Mesenchymal stem cell (in vitro differentiated cells and primary cell): ENCODE data around the gene VCX2.

Source experiments
- DNase-seq: peaks from one replicate; pipeline ENCODE4 v3.0.0-alpha.2; 2013
- H2AFZ ChIP-seq: one replicate; pipeline ENCODE4 v1.6.1; 2013; ENCODE audit warnings: low read depth, mild to moderate bottlenecking, control low read depth, inconsistent platforms, low read length, moderate library complexity
- H2AK5ac ChIP-seq: 2 replicates; pipeline ENCODE4 v1.6.1; 2013; ENCODE audit warnings: low read length, moderate library complexity, mild to moderate bottlenecking, inconsistent platforms; ENCODE audit not compliant: severe bottlenecking
- H2BK120ac ChIP-seq: one replicate; pipeline ENCODE4 v1.6.1; 2013; ENCODE audit warnings: low read depth, mild to moderate bottlenecking, inconsistent platforms, low read length, moderate library complexity
- H2BK12ac ChIP-seq, 2 experiments: one replicate each; pipeline ENCODE4 v1.6.1; 2013; ENCODE audit warnings: inconsistent platforms in 2 of 2, low read length in 2 of 2, mild to moderate bottlenecking in 2 of 2, moderate library complexity in 2 of 2, control low read depth in 1 of 2
- H2BK15ac ChIP-seq: one replicate; pipeline ENCODE4 v1.6.1; 2013; ENCODE audit warnings: mild to moderate bottlenecking, low read depth, inconsistent platforms; ENCODE audit not compliant: poor library complexity, severe bottlenecking
- H2BK5ac ChIP-seq: 2 replicates; pipeline ENCODE4 v1.6.1; 2013; ENCODE audit warnings: low read depth, mild to moderate bottlenecking, low read length, control low read depth, inconsistent platforms; ENCODE audit not compliant: poor library complexity, severe bottlenecking
- H3K14ac ChIP-seq, 2 experiments: one replicate each; pipeline ENCODE4 v1.6.1; 2013; ENCODE audit warnings: inconsistent platforms in 2 of 2, low read length in 2 of 2, control low read depth in 1 of 2, mild to moderate bottlenecking in 1 of 2, moderate library complexity in 1 of 2
- H3K18ac ChIP-seq, 2 experiments: one replicate each; pipeline ENCODE4 v1.6.1; 2013; ENCODE audit warnings: inconsistent platforms in 2 of 2, low read length in 2 of 2, control low read depth in 1 of 2, low read depth in 1 of 2, mild to moderate bottlenecking in 1 of 2
- H3K23ac ChIP-seq, 2 experiments: one replicate each; pipeline ENCODE4 v1.6.1; 2013; ENCODE audit warnings: inconsistent platforms in 2 of 2, low read length in 2 of 2, mild to moderate bottlenecking in 2 of 2, moderate library complexity in 2 of 2, control low read depth in 1 of 2
- H3K27ac ChIP-seq: 2 replicates; pipeline ENCODE4 v1.5.1; 2013; ENCODE audit warnings: mild to moderate bottlenecking, moderate library complexity, low read length, control low read depth, inconsistent platforms; ENCODE audit not compliant: poor library complexity, severe bottlenecking
- H3K27me3 ChIP-seq, 2 experiments: 2 replicates each; pipeline versions ENCODE4 v1.6.1 to v1.7.0; 2013; ENCODE audit warnings: low read length in 2 of 2, mild to moderate bottlenecking in 2 of 2, moderate library complexity in 2 of 2, control low read depth in 1 of 2, inconsistent platforms in 1 of 2; ENCODE audit not compliant: control insufficient read depth in 1 of 2, insufficient read depth in 1 of 2
- H3K36me3 ChIP-seq, 2 experiments: 2 replicates each; pipeline versions ENCODE4 v1.6.1 to v1.7.0; 2013; ENCODE audit warnings: low read length in 2 of 2, control low read depth in 1 of 2, inconsistent platforms in 1 of 2, low read depth in 1 of 2, mild to moderate bottlenecking in 1 of 2; ENCODE audit not compliant: insufficient read depth in 2 of 2, control insufficient read depth in 1 of 2
- H3K4ac ChIP-seq, 2 experiments: one replicate each; pipeline ENCODE4 v1.6.1; 2013; ENCODE audit warnings: inconsistent platforms in 2 of 2, low read length in 2 of 2, mild to moderate bottlenecking in 2 of 2, moderate library complexity in 2 of 2, control low read depth in 1 of 2, low read depth in 1 of 2
- H3K4me1 ChIP-seq: 2 replicates; pipeline ENCODE4 v1.6.1; 2013; ENCODE audit warnings: low read depth, low read length, control low read depth; ENCODE audit not compliant: control insufficient read depth, insufficient read depth
- H3K4me2 ChIP-seq: 2 replicates; pipeline ENCODE4 v1.6.1; 2013; ENCODE audit warnings: low read length, mild to moderate bottlenecking, inconsistent platforms; ENCODE audit not compliant: poor library complexity, severe bottlenecking
- H3K4me3 ChIP-seq, 2 experiments: 2 replicates each; pipeline versions ENCODE4 v1.5.1 to v1.7.0; 2013; ENCODE audit warnings: low read length in 2 of 2, mild to moderate bottlenecking in 2 of 2, control low read depth in 1 of 2, low read depth in 1 of 2; ENCODE audit not compliant: insufficient read depth in 1 of 2
- H3K79me1 ChIP-seq: replicated peaks from 2 replicates; pipeline ENCODE4 v1.6.1; 2013; ENCODE audit warnings: mild to moderate bottlenecking, control low read depth, low read length, inconsistent platforms; ENCODE audit not compliant: poor library complexity, severe bottlenecking
- H3K9ac ChIP-seq: 2 replicates; pipeline ENCODE4 v1.7.0; 2013; ENCODE audit warnings: mild to moderate bottlenecking, low read length, moderate library complexity
- H3K9me3 ChIP-seq: 2 replicates; pipeline ENCODE4 v1.7.0; 2013; ENCODE audit warnings: mild to moderate bottlenecking, low read length; ENCODE audit not compliant: control insufficient read depth
- H4K8ac ChIP-seq: one replicate; pipeline ENCODE4 v1.6.1; 2013; ENCODE audit warnings: inconsistent platforms, mild to moderate bottlenecking, low read length, moderate library complexity
- H4K91ac ChIP-seq: one replicate; pipeline ENCODE4 v1.6.1; 2013; ENCODE audit warnings: mild to moderate bottlenecking, low read length, inconsistent platforms
- WGBS: methylation state at CpG from one replicate; pipeline ENCODE4 v1.1.7; 2013; ENCODE audit warnings: mixed read lengths; 5-methylcytosine and 5-hydroxymethylcytosine counted together

The VCX2 gene

GRCh38 chrX:8190341-8190830 is 19.3 kb upstream of the VCX2 start:
- no peak for DNase-seq
- Histone ChIP-seq H2BK120ac (no peak overlapping the region), H2BK15ac (no peak overlapping the region), H3K9ac (no peak overlapping the region), H3K79me1 (no peaks in the 10 kb centered on the region), H3K9me3 (no peaks in the 10 kb centered on the region), H3K4me3 (no peak overlapping the region), H3K27ac (no peak overlapping the region), H3K4me2 (no peak overlapping the region), H3K36me3 (no peaks in the 10 kb centered on the region), H2AFZ (no peak overlapping the region), H3K4me1 (no peaks in the 10 kb centered on the region), H3K23ac (no peak overlapping the region), H3K27me3 (no peaks in the 10 kb centered on the region), H3K14ac (no peak overlapping the region), H3K18ac (no peak overlapping the region), H2AK5ac (no peak overlapping the region), H4K8ac (no peak overlapping the region), H3K4ac (no peak overlapping the region), H4K91ac (no peak overlapping the region), H2BK12ac (no peak overlapping the region), H2BK5ac (no peak overlapping the region)
- WGBS = 100% methylated on average over 2 of the region's 4 CpGs

GRCh38 chrX:8189096-8189830 is 18.2 kb upstream of the VCX2 start:
- 79% methylated on average over 4 of the region's 6 CpGs for WGBS
- H2BK5ac ChIP-seq = no peak overlapping the region
- no peak overlapping the region for H3K4me3 ChIP-seq
- no peak overlapping the region for H3K4ac ChIP-seq
- no peaks in the 10 kb centered on the region for H3K27me3 ChIP-seq
- no peak overlapping the region for H2BK12ac ChIP-seq
- no peak overlapping the region for H3K27ac ChIP-seq
- H2BK15ac ChIP-seq = no peak overlapping the region
- H3K23ac ChIP-seq = no peak overlapping the region
- H2AK5ac ChIP-seq = no peak overlapping the region
- no peaks in the 10 kb centered on the region for H3K36me3 ChIP-seq
- no peak overlapping the region for H3K18ac ChIP-seq
- H3K14ac ChIP-seq = no peak overlapping the region
- no peaks in the 10 kb centered on the region for H3K4me1 ChIP-seq
- no peaks in the 10 kb centered on the region for H3K79me1 ChIP-seq
- DNase-seq = no peak
- H2AFZ ChIP-seq = no peak overlapping the region
- H4K8ac ChIP-seq = no peak overlapping the region
- H3K4me2 ChIP-seq = no peak overlapping the region
- no peak overlapping the region for H3K9ac ChIP-seq
- no peak overlapping the region for H2BK120ac ChIP-seq
- H3K9me3 ChIP-seq = no peaks in the 10 kb centered on the region
- no peak overlapping the region for H4K91ac ChIP-seq

- Histone ChIP-seq H3K27ac (no peak overlapping the region), H3K79me1 (no peaks in the 10 kb centered on the region), H3K4me1 (no peaks in the 10 kb centered on the region), H3K18ac (no peak overlapping the region), H3K9me3 (no peaks in the 10 kb centered on the region), H4K8ac (no peak overlapping the region), H4K91ac (no peak overlapping the region), H3K14ac (no peak overlapping the region), H2AFZ (no peak overlapping the region), H3K9ac (no peak overlapping the region), H3K4me2 (no peak overlapping the region), H2BK12ac (no peak overlapping the region), H2BK120ac (no peak overlapping the region), H2BK15ac (no peak overlapping the region), H3K4me3 (no peak overlapping the region), H2BK5ac (no peak overlapping the region), H3K4ac (no peak overlapping the region), H3K27me3 (no peaks in the 10 kb centered on the region), H3K23ac (no peak overlapping the region), H2AK5ac (no peak overlapping the region), H3K36me3 (no peaks in the 10 kb centered on the region)
- no peak for DNase-seq
- WGBS = no CpG with 5 or more reads among the region's 1 CpG
Measured at GRCh38 chrX:8183346-8183745, 12.3 kb upstream of the VCX2 start.

GRCh38 chrX:8179656-8180055 is 8.6 kb upstream of the VCX2 start:
- H3K4me1 ChIP-seq = no peaks in the 10 kb centered on the region
- H2BK15ac ChIP-seq = no peak overlapping the region
- H3K9ac ChIP-seq = no peak overlapping the region
- no peak overlapping the region for H3K23ac ChIP-seq
- H3K27me3 ChIP-seq = no peaks in the 10 kb centered on the region
- H3K4ac ChIP-seq = no peak overlapping the region
- no peak overlapping the region for H3K4me3 ChIP-seq
- no peaks in the 10 kb centered on the region for H3K9me3 ChIP-seq
- H2BK12ac ChIP-seq = no peak overlapping the region
- H3K4me2 ChIP-seq = no peak overlapping the region
- H2BK5ac ChIP-seq = no peak overlapping the region
- DNase-seq = no peak
- no peak overlapping the region for H2AK5ac ChIP-seq
- H3K79me1 ChIP-seq = no peaks in the 10 kb centered on the region
- no peak overlapping the region for H3K27ac ChIP-seq
- H4K8ac ChIP-seq = no peak overlapping the region
- WGBS = no CpG with 5 or more reads among the region's 1 CpG
- H2BK120ac ChIP-seq = no peak overlapping the region
- no peaks in the 10 kb centered on the region for H3K36me3 ChIP-seq
- H3K18ac ChIP-seq = no peak overlapping the region
- no peak overlapping the region for H2AFZ ChIP-seq
- H4K91ac ChIP-seq = no peak overlapping the region
- no peak overlapping the region for H3K14ac ChIP-seq
